HepG2 (cell line): ENCODE results near the gene VPS29. TPM values are rescaled to one million over a fixed set of nuclear protein-coding genes. Genes with fewer than 3 reads are reported as not detected.

Experiments
- ARID5B ChIP-seq: IDR thresholded peaks from 2 replicates; pipeline ENCODE4 v1.4.0; 2020; ENCODE audit warnings: mild to moderate bottlenecking, missing genetic modification reagents
- CENPX ChIP-seq: sonication (generic); formaldehyde crosslinking; IDR thresholded peaks from 2 replicates; pipeline ENCODE4 v1.9.0; 2021; ENCODE audit warnings: mild to moderate bottlenecking, missing genetic modification reagents, moderate library complexity
- FOXJ3 ChIP-seq: sonication (generic); formaldehyde crosslinking; IDR thresholded peaks from 2 replicates; pipeline ENCODE4 v1.4.0; 2020; ENCODE audit warnings: missing genetic modification reagents, mild to moderate bottlenecking, borderline replicate concordance
- GLI4 ChIP-seq: sonication (generic); formaldehyde crosslinking; IDR thresholded peaks from 2 replicates; pipeline ENCODE4 v1.5.1; 2020; ENCODE audit warnings: missing genetic modification reagents, mild to moderate bottlenecking, moderate library complexity, borderline replicate concordance
- HOXA9 ChIP-seq: sonication (generic); formaldehyde crosslinking; IDR thresholded peaks from 2 replicates; pipeline ENCODE4 v1.8.1; 2022; ENCODE audit warnings: missing genetic modification reagents, mild to moderate bottlenecking, moderate library complexity, borderline replicate concordance
- MIER3 ChIP-seq: IDR thresholded peaks from 2 replicates; pipeline ENCODE4 v1.6.1; 2016; ENCODE audit warnings: missing compliant biosample characterization, borderline replicate concordance
- ONECUT2 ChIP-seq: sonication (generic); formaldehyde crosslinking; IDR thresholded peaks from 2 replicates; pipeline ENCODE4 v1.4.0; 2020; ENCODE audit warnings: missing genetic modification reagents
- PHF5A ChIP-seq: IDR thresholded peaks from one replicate; pipeline ENCODE4 v1.6.1; 2018; ENCODE audit warnings: low read depth, missing genetic modification reagents; ENCODE audit not compliant: unreplicated experiment
- PRMT3 ChIP-seq: sonication (generic); formaldehyde crosslinking; IDR thresholded peaks from 2 replicates; pipeline ENCODE4 v1.8.1; 2022; ENCODE audit warnings: low read depth, mild to moderate bottlenecking, moderate library complexity, missing genetic modification reagents, borderline replicate concordance
- SIX1 ChIP-seq: sonication (generic); formaldehyde crosslinking; IDR thresholded peaks from 2 replicates; pipeline ENCODE4 v1.4.0; 2020; ENCODE audit warnings: missing genetic modification reagents, borderline replicate concordance
- SMYD3 ChIP-seq: sonication (generic); formaldehyde crosslinking; IDR thresholded peaks from 2 replicates; pipeline ENCODE4 v1.8.1; 2023; ENCODE audit warnings: mild to moderate bottlenecking, missing genetic modification reagents
- ZNF430 ChIP-seq: sonication (generic); formaldehyde crosslinking; IDR thresholded peaks from 2 replicates; pipeline ENCODE4 v1.9.0; 2021; ENCODE audit warnings: mild to moderate bottlenecking, missing genetic modification reagents
- ZNF780A ChIP-seq: sonication (generic); formaldehyde crosslinking; IDR thresholded peaks from 2 replicates; pipeline ENCODE4 v1.8.0; 2022; ENCODE audit warnings: mild to moderate bottlenecking, missing genetic modification reagents, moderate library complexity
- ZNF878 ChIP-seq: sonication (generic); formaldehyde crosslinking; IDR thresholded peaks from 2 replicates; pipeline ENCODE4 v1.8.1; 2023; ENCODE audit warnings: mild to moderate bottlenecking, missing genetic modification reagents, moderate library complexity
- ZUFSP ChIP-seq: sonication (generic); formaldehyde crosslinking; IDR thresholded peaks from 2 replicates; pipeline ENCODE4 v1.9.0; 2021; ENCODE audit warnings: missing genetic modification reagents, mild to moderate bottlenecking, borderline replicate concordance
- polyA plus RNA-seq, 8 experiments: library from polyadenylated mRNA; depleted of rRNA in 3 of 8; stranded (reverse) in 7 of 8; unstranded in 1 of 8; fragments of >200 nt; fragmentation: Illumina TruSeq in 4 of 8; extraction: Trizol in 4 of 8; gene quantifications; 2 replicates each; pipeline versions ENCODE4 v1.2.1 to v1.2.3, GENCODE V29; 2011 to 2016; ENCODE audit warnings: low read depth in 4 of 8, missing spikeins in 1 of 8, mixed read lengths in 1 of 8; ENCODE audit not compliant: insufficient read depth in 1 of 8
- total RNA-seq, 5 experiments: library from RNA; depleted of rRNA; stranded (reverse); fragments of >200 nt; fragmentation: Illumina TruSeq; extraction: Trizol; gene quantifications; 2 replicates each; pipeline ENCODE4 v1.2.3, GENCODE V29; 2016; ENCODE audit warnings: low read depth in 1 of 5
- TF ChIP-seq, protein P1 (sequence below): sonication (generic); formaldehyde crosslinking; IDR thresholded peaks from 2 replicates; pipeline ENCODE4 v1.8.0; 2022; ENCODE audit warnings: mild to moderate bottlenecking, missing genetic modification reagents, borderline replicate concordance
- TF ChIP-seq, protein P2 (sequence below): sonication (generic); formaldehyde crosslinking; IDR thresholded peaks from 2 replicates; pipeline ENCODE4 v1.8.0; 2022; ENCODE audit warnings: missing genetic modification reagents, mild to moderate bottlenecking, moderate library complexity, borderline replicate concordance

The VPS29 gene
- total and polyA plus RNA-seq, 2 of the 13 experiments (the other 11 are each of a cell fraction or from before 2014, with no cell fraction given) = 107 to 114 TPM

DNA sequence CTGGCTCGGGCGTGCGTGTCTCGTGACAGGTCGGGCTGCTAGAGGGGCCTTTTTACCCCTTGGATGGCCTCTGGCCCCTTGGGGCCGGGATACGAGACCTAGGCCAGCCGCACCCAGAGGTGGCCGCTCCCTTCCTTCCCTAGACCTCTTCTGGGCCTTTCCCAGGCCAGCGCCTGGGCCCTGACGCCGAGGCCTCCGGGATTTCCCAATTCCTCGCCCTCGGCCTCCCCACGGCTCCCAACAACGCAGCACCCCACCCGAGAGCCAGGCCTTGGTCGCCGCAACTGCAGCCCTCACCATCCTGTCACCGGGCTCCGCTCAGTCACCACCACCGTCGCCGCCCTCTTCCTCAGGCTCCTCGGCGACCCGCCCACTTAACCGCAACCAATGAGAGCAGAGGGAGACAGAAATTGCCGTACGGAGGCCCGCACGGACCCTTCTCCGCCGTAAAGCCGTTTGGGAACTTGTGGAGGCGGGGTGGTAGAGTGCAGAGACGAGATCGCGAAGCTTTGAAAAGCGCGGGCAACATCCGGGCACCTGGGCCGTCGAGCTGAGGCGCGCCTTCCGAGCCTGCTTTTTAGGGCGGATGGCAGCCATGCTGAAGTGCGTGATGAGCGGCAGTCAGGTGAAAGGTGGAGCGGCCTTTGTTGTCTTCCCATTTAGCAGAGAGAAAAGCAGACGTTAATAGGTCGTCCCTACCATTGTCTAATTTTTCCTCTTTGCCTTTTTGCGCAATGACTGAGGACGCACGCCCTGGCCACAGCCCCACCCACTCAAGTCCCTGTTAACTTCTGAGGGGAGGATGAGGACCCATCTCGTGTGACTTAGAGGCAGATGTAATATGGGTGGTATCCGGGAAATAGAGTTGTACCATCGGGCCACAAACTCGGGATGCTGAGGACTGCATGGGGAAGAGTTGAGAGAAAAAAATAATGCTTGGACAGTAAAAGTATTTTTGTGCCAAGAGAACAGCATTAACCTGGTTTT is at the start of gene VPS29, which contains the start of gene RAD9B (continued):
- TF ChIP-seq ZUFSP (no peak), HOXA9 (CRISPR knock-in tag) (peak; percentile 89; the same call in 1 of the 2 replicates), SMYD3 (CRISPR knock-in tag) (peak; percentile 94), ARID5B (CRISPR knock-in tag) (peak; percentile 63; the same call in 1 of the 2 replicates), GLI4 (CRISPR knock-in tag) (peak; percentile 61; the same call in 1 of the 2 replicates), SIX1 (CRISPR knock-in tag) (no peak), ZNF430 (CRISPR knock-in tag) (peak; percentile 87), FOXJ3 (CRISPR knock-in tag) (0 out of 2 replicates have a peak, but pooled peaks have one; percentile 58), CENPX (CRISPR knock-in tag) (no peak), ZNF878 (CRISPR knock-in tag) (peak; percentile 100), PRMT3 (CRISPR knock-in tag) (peak; percentile 98), PHF5A (CRISPR knock-in tag) (peak; percentile 40), MIER3 (peak; percentile 71; the same call in 1 of the 2 replicates), ONECUT2 (no peak), ZNF780A (CRISPR knock-in tag) (peak; percentile 74; the same call in 1 of the 2 replicates)
- TF ChIP-seq, protein P1, sequence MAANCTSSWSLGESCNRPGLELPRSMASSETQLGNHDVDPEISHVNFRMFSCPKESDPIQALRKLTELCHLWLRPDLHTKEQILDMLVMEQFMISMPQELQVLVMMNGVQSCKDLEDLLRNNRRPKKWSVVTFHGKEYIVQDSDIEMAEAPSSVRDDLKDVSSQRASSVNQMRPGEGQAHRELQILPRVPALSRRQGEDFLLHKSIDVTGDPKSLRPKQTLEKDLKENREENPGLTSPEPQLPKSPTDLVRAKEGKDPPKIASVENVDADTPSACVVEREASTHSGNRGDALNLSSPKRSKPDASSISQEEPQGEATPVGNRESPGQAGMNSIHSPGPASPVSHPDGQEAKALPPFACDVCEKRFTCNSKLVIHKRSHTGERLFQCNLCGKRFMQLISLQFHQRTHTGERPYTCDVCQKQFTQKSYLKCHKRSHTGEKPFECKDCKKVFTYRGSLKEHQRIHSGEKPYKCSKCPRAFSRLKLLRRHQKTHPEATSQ (CRISPR knock-in tag) = peak; percentile 97
- TF ChIP-seq, protein P2, sequence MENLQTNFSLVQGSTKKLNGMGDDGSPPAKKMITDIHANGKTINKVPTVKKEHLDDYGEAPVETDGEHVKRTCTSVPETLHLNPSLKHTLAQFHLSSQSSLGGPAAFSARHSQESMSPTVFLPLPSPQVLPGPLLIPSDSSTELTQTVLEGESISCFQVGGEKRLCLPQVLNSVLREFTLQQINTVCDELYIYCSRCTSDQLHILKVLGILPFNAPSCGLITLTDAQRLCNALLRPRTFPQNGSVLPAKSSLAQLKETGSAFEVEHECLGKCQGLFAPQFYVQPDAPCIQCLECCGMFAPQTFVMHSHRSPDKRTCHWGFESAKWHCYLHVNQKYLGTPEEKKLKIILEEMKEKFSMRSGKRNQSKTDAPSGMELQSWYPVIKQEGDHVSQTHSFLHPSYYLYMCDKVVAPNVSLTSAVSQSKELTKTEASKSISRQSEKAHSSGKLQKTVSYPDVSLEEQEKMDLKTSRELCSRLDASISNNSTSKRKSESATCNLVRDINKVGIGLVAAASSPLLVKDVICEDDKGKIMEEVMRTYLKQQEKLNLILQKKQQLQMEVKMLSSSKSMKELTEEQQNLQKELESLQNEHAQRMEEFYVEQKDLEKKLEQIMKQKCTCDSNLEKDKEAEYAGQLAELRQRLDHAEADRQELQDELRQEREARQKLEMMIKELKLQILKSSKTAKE (CRISPR knock-in tag) = no peak; the same call in 1 of the 2 replicates
